Measurements from ENCODE around the gene UCK1.

UCK1 gene

GRCh38 chr9:131502781-131503625 lies 28.1 kb downstream of the UCK1 start, which contains the start of gene POMT1:
Gene POMT1, plus strand, starts transcription at chr9:131502918. Its CDS starts 1,301 bp downstream, at chr9:131504219.
- Histone ChIP-seq H3K23ac (ENCODE audit: low read length in 2 of 2) (peak within 1 kb of the TSS in 1 of 2 experiments; percentile 51), H3K14ac (ENCODE audit: low read length in 2 of 2) (peak within 1 kb of the TSS in 1 of 2 experiments; percentile 97), H4K91ac (ENCODE audit: low read length) (peak within 1 kb of the TSS; percentile 2), H2BK12ac (ENCODE audit: low read length in 2 of 2) (peak within 1 kb of the TSS in 1 of 2 experiments; percentile 51), H3K27me3 (ENCODE audit: control insufficient read depth in 1 of 2, insufficient read depth in 1 of 2, low read length in 2 of 2) (no peaks in the 10 kb centered on the region), H3K18ac (ENCODE audit: low read depth in 1 of 2, low read length in 2 of 2) (peak within 1 kb of the TSS in 1 of 2 experiments; percentile 73), H3K27ac (ENCODE audit: low read length, poor library complexity, severe bottlenecking) (peak within 1 kb of the TSS; percentile 17), H3K4me3 (ENCODE audit: insufficient read depth in 1 of 2, low read depth in 1 of 2, low read length in 2 of 2) (peak within 1 kb of the TSS; percentile 65 to 91), H2BK120ac (ENCODE audit: low read depth, low read length) (no peak within 1 kb of the TSS), H3K4ac (ENCODE audit: low read depth in 1 of 2, low read length in 2 of 2) (peak within 1 kb of the TSS in 1 of 2 experiments; percentile 83), H3K4me1 (ENCODE audit: control insufficient read depth, insufficient read depth, low read depth, low read length) (peaks cover 24% of the 10 kb centered on the region), H3K36me3 (ENCODE audit: control insufficient read depth in 1 of 2, insufficient read depth in 2 of 2, low read depth in 1 of 2, low read length in 2 of 2) (peaks cover 40 to 46% of the 10 kb centered on the region in 2 experiments), H2BK15ac (ENCODE audit: low read depth, poor library complexity, severe bottlenecking) (no peak within 1 kb of the TSS), H4K8ac (ENCODE audit: low read length) (peak within 1 kb of the TSS; percentile 60), H3K79me1 (replicated peaks; ENCODE audit: low read length, poor library complexity, severe bottlenecking) (peaks cover 29% of the 10 kb centered on the region), H2AK5ac (ENCODE audit: low read length, severe bottlenecking) (no peak within 1 kb of the TSS), H2BK5ac (ENCODE audit: low read depth, low read length, poor library complexity, severe bottlenecking) (no peak within 1 kb of the TSS), H2AFZ (ENCODE audit: low read depth, low read length) (peak within 1 kb of the TSS; percentile 74), H3K9me3 (ENCODE audit: control insufficient read depth, low read length) (no peaks in the 10 kb centered on the region), H3K9ac (ENCODE audit: low read length) (peak within 1 kb of the TSS; percentile 86), H3K4me2 (ENCODE audit: low read length, poor library complexity, severe bottlenecking) (peak within 1 kb of the TSS; percentile 83)
- under 1% methylated on average over 83 of the region's 83 CpGs for whole genome bisulfite sequencing
- peak; percentile 83 for DNase-seq

GRCh38 chr9:131500939-131501541 lies 30.0 kb downstream of the UCK1 start:
- Histone ChIP-seq H2BK120ac (ENCODE audit: low read depth, low read length) (no peak overlapping the region), H3K9ac (ENCODE audit: low read length) (no peak overlapping the region), H2BK5ac (ENCODE audit: low read depth, low read length, poor library complexity, severe bottlenecking) (no peak overlapping the region), H3K23ac (ENCODE audit: low read length in 2 of 2) (no peak overlapping the region), H3K4me2 (ENCODE audit: low read length, poor library complexity, severe bottlenecking) (no peak overlapping the region), H3K4ac (ENCODE audit: low read depth in 1 of 2, low read length in 2 of 2) (no peak overlapping the region), H2BK12ac (ENCODE audit: low read length in 2 of 2) (no peak overlapping the region), H2AFZ (ENCODE audit: low read depth, low read length) (no peak overlapping the region), H2BK15ac (ENCODE audit: low read depth, poor library complexity, severe bottlenecking) (no peak overlapping the region), H3K14ac (ENCODE audit: low read length in 2 of 2) (no peak overlapping the region), H3K79me1 (replicated peaks; ENCODE audit: low read length, poor library complexity, severe bottlenecking) (peaks cover 38% of the 10 kb centered on the region), H3K9me3 (ENCODE audit: control insufficient read depth, low read length) (no peaks in the 10 kb centered on the region), H2AK5ac (ENCODE audit: low read length, severe bottlenecking) (no peak overlapping the region), H3K27ac (ENCODE audit: low read length, poor library complexity, severe bottlenecking) (peak overlapping the region; percentile 18), H3K4me3 (ENCODE audit: insufficient read depth in 1 of 2, low read depth in 1 of 2, low read length in 2 of 2) (peak overlapping the region in 1 of 2 experiments; percentile 91), H3K36me3 (ENCODE audit: control insufficient read depth in 1 of 2, insufficient read depth in 2 of 2, low read depth in 1 of 2, low read length in 2 of 2) (peaks cover 51 to 53% of the 10 kb centered on the region in 2 experiments), H4K8ac (ENCODE audit: low read length) (no peak overlapping the region), H3K18ac (ENCODE audit: low read depth in 1 of 2, low read length in 2 of 2) (no peak overlapping the region), H3K4me1 (ENCODE audit: control insufficient read depth, insufficient read depth, low read depth, low read length) (peaks cover 24% of the 10 kb centered on the region), H4K91ac (ENCODE audit: low read length) (no peak overlapping the region), H3K27me3 (ENCODE audit: control insufficient read depth in 1 of 2, insufficient read depth in 1 of 2, low read length in 2 of 2) (no peaks in the 10 kb centered on the region)
- WGBS: 63% methylated on average over 5 of the region's 5 CpGs
- DNase-seq: peak; percentile 80

GRCh38 chr9:131500377-131500776 lies 30.7 kb downstream of the UCK1 start:
- Histone ChIP-seq H2AK5ac (ENCODE audit: low read length, severe bottlenecking) (no peak overlapping the region), H3K9ac (ENCODE audit: low read length) (no peak overlapping the region), H3K4me3 (ENCODE audit: insufficient read depth in 1 of 2, low read depth in 1 of 2, low read length in 2 of 2) (no peak overlapping the region), H3K79me1 (replicated peaks; ENCODE audit: low read length, poor library complexity, severe bottlenecking) (peaks cover 41% of the 10 kb centered on the region), H2BK12ac (ENCODE audit: low read length in 2 of 2) (no peak overlapping the region), H3K23ac (ENCODE audit: low read length in 2 of 2) (no peak overlapping the region), H2BK15ac (ENCODE audit: low read depth, poor library complexity, severe bottlenecking) (no peak overlapping the region), H3K18ac (ENCODE audit: low read depth in 1 of 2, low read length in 2 of 2) (no peak overlapping the region), H4K91ac (ENCODE audit: low read length) (no peak overlapping the region), H3K4ac (ENCODE audit: low read depth in 1 of 2, low read length in 2 of 2) (no peak overlapping the region), H3K14ac (ENCODE audit: low read length in 2 of 2) (no peak overlapping the region), H2AFZ (ENCODE audit: low read depth, low read length) (no peak overlapping the region), H3K4me1 (ENCODE audit: control insufficient read depth, insufficient read depth, low read depth, low read length) (peaks cover 24% of the 10 kb centered on the region), H3K4me2 (ENCODE audit: low read length, poor library complexity, severe bottlenecking) (no peak overlapping the region), H2BK5ac (ENCODE audit: low read depth, low read length, poor library complexity, severe bottlenecking) (no peak overlapping the region), H4K8ac (ENCODE audit: low read length) (no peak overlapping the region), H3K27ac (ENCODE audit: low read length, poor library complexity, severe bottlenecking) (no peak overlapping the region), H3K36me3 (ENCODE audit: control insufficient read depth in 1 of 2, insufficient read depth in 2 of 2, low read depth in 1 of 2, low read length in 2 of 2) (peaks cover 58 to 59% of the 10 kb centered on the region in 2 experiments), H3K9me3 (ENCODE audit: control insufficient read depth, low read length) (no peaks in the 10 kb centered on the region), H2BK120ac (ENCODE audit: low read depth, low read length) (no peak overlapping the region), H3K27me3 (ENCODE audit: control insufficient read depth in 1 of 2, insufficient read depth in 1 of 2, low read length in 2 of 2) (no peaks in the 10 kb centered on the region)
- DNase-seq: no peak
- WGBS: 96% methylated on average over 12 of the region's 12 CpGs

GRCh38 chr9:131499254-131499767 lies 31.8 kb downstream of the UCK1 start:
- Histone ChIP-seq H2BK5ac (ENCODE audit: low read depth, low read length, poor library complexity, severe bottlenecking) (no peak overlapping the region), H3K14ac (ENCODE audit: low read length in 2 of 2) (no peak overlapping the region), H3K4me1 (ENCODE audit: control insufficient read depth, insufficient read depth, low read depth, low read length) (peaks cover 24% of the 10 kb centered on the region), H3K4ac (ENCODE audit: low read depth in 1 of 2, low read length in 2 of 2) (no peak overlapping the region), H3K18ac (ENCODE audit: low read depth in 1 of 2, low read length in 2 of 2) (no peak overlapping the region), H3K79me1 (replicated peaks; ENCODE audit: low read length, poor library complexity, severe bottlenecking) (peaks cover 44% of the 10 kb centered on the region), H4K8ac (ENCODE audit: low read length) (no peak overlapping the region), H2AFZ (ENCODE audit: low read depth, low read length) (no peak overlapping the region), H3K36me3 (ENCODE audit: control insufficient read depth in 1 of 2, insufficient read depth in 2 of 2, low read depth in 1 of 2, low read length in 2 of 2) (peaks cover 69 to 70% of the 10 kb centered on the region in 2 experiments), H2AK5ac (ENCODE audit: low read length, severe bottlenecking) (no peak overlapping the region), H3K4me3 (ENCODE audit: insufficient read depth in 1 of 2, low read depth in 1 of 2, low read length in 2 of 2) (no peak overlapping the region), H4K91ac (ENCODE audit: low read length) (no peak overlapping the region), H3K27ac (ENCODE audit: low read length, poor library complexity, severe bottlenecking) (no peak overlapping the region), H2BK120ac (ENCODE audit: low read depth, low read length) (no peak overlapping the region), H2BK12ac (ENCODE audit: low read length in 2 of 2) (no peak overlapping the region), H3K27me3 (ENCODE audit: control insufficient read depth in 1 of 2, insufficient read depth in 1 of 2, low read length in 2 of 2) (no peaks in the 10 kb centered on the region), H2BK15ac (ENCODE audit: low read depth, poor library complexity, severe bottlenecking) (no peak overlapping the region), H3K23ac (ENCODE audit: low read length in 2 of 2) (no peak overlapping the region), H3K4me2 (ENCODE audit: low read length, poor library complexity, severe bottlenecking) (no peak overlapping the region), H3K9ac (ENCODE audit: low read length) (no peak overlapping the region), H3K9me3 (ENCODE audit: control insufficient read depth, low read length) (no peaks in the 10 kb centered on the region)
- WGBS: 90% methylated on average over 7 of the region's 7 CpGs
- DNase-seq: no peak

Measured in mesenchymal stem cell (in vitro differentiated cells and primary cell).